DMS79 treated with DMSO at 0.1 percent for 48 hours (cell line): ENCODE results near the gene CDC14A.
A peak's percentile ranks its signal among the peaks of the same experiment; 100 is the strongest.
"Not testable (repeated sequence)": the region's sequence is repeated elsewhere in the genome, so short reads cannot be mapped to it uniquely, and the experiment has no call there.

Experiments used
- DNase-seq: peaks from one replicate; lab custom pipeline; 2025; lab: John Stamatoyannopoulos, UW

The CDC14A gene, protein sequence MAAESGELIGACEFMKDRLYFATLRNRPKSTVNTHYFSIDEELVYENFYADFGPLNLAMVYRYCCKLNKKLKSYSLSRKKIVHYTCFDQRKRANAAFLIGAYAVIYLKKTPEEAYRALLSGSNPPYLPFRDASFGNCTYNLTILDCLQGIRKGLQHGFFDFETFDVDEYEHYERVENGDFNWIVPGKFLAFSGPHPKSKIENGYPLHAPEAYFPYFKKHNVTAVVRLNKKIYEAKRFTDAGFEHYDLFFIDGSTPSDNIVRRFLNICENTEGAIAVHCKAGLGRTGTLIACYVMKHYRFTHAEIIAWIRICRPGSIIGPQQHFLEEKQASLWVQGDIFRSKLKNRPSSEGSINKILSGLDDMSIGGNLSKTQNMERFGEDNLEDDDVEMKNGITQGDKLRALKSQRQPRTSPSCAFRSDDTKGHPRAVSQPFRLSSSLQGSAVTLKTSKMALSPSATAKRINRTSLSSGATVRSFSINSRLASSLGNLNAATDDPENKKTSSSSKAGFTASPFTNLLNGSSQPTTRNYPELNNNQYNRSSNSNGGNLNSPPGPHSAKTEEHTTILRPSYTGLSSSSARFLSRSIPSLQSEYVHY

DNA sequence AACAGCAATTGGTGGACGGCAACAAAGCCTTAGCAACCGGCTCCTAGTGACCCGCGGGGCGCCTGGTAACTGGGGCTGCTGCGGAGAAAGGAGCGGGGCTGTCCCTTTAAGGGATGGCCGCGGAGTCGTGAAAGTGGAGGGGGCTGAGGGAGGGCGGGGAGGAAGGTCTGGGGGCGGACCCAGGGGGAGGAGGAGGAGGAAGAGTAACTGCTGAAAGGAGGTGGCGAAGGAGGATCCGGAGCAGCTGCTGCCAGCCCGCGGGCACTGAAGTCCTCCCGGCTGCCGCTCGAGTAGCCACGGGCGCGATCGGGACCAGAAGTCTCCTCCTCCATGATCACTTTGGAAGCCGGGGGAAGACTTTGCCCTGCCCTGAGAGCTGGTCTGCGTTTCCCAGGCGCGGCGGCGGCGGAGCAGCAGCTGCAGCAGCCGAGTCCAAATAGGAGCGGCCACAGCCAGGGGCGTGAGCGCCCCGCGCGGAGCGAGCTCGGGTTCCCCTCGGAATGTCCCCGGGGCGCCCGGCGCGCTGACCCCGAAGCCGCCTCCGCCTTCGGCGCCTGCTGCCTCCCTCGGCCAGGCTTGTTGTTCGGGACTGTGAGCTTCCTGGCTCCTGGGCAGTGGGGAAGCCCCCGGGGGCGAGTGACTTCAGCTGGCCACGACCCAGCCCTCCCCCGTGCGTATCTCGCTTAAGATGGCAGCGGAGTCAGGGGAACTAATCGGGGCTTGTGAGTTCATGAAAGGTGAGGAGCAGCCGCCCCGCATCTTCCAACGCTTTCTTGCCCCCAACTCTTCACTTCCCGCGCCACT, at the start of gene CDC14A:
Gene CDC14A, plus strand, starts transcription at position 240 of the 804 bp plus-strand sequence. Its CDS starts 449 bp downstream, at position 689.
- peak; percentile 89 for DNase-seq

DNA sequence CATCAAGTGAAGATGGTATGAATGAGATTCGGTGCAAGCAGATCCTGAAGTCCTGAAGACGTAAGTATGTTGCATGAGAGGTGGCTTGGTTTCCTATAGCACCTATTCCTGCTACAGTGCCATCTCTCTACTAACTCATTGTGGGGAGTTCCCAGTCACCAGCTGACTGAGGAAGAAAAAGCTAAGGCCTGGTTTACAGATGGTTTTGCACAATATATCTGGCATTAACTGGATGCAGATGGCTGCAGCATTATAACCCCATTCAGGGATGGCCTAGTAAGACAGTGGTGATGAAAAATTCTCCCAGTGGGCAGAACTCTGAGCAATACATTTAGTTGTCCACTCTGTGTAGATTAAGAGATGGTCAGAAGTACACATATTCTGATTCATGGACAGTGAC, 49.6 kb upstream of the CDC14A start:
- DNase-seq, result no peak

DNA sequence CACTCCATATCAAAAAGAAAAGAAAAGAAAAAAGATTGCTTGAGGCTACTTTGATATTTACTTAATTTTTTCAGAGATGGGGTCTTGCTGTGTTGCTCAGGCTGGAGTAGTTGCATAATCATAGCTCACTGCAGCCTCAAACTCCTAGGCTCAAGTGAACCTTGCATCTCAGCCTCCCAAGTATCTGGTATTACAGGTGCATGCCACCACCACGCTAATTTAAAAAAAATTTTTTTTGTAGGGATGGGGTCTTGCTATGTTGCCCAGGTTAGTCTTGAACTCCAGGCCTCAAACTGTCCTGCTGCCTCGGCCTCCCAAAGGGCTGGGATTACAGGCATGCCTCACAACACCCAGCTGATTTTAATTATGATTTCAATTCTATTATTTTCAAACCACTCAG, 48.1 kb upstream of the CDC14A start:
- no peak for DNase-seq

DNA sequence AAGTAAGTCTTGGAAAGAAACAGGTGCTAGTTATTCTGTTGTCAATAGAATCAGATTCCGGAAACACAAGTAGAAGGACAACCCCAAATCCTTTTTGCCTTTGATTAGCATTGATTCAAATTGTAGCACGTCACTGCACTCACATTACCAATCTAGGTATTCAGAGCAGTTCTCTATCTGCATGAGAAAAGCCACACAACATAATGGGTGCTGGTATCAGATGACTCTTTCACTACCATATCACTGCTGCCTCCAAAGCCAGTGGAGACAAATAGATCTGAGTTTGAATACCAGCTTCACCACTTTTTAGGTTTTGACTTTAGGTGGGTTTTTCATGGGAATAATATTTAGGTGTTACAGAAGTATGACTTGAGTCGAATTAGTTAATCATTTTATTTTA, 47.4 kb upstream of the CDC14A start:
- DNase-seq, result no peak

DNA sequence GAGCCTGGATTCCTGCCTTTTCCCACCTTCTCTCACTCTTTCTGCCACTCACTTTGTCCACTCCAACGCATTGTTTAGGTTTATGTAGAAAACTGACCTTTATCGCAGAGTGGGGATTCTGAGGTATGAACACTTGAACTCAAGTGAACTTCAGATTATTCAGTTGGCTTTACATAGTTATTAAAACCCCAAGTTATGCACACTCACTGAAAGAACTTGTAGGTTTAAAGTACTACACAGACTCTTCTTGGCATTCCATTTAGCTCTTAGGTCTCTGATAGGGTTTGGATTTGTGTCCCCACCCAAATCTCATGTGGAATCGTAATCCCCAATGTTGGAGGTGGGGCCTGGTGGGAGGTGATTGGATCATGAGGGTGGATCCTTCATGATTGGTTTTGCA, 46.4 kb upstream of the CDC14A start:
- no peak for DNase-seq

DNA sequence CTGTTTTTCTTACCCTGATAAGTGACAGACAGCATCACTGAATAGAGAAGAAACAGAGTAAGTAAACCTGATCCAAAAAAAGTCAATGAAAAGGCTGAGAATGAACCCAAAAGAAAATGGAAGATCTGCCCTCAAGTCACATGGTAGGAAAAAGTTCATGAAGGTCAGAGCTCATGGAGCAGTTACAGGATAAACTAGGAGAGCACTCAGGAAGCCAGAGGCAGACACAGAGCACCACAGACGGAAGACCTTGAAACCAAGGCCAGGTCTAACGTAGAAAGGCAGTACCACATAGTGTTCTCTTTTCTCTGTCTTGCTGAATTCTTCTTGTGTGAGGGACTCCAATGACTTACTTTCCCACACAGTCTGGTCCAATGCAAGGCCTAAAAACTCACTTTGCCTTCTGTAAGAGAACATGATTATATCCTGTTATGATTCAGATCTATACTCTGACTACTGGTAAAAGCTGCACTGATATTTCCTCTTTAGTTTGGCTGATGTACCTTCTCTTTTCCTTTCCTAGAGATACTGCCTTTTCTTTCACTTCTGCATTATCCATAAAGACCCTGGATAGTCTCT, 45.5 kb upstream of the CDC14A start:
- no peak for DNase-seq

DNA sequence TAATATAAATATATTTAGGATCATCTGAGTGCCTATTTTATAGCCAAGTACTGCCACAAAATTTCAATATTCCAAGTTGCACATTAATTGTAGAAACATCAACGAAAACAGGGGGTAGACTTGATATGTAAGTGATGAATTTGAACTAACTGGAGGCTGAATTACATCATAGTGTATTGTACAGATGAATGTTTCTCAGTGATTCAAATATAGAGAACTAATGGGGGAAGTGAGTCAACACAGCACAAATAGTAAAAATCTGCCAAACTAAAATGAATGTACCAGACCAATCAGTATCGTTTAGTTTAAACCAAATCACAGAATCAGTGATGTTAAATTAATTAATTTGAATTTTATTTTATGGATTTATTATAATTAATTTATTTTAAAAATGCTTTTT, 43.5 kb upstream of the CDC14A start:
- no peak for DNase-seq

DNA sequence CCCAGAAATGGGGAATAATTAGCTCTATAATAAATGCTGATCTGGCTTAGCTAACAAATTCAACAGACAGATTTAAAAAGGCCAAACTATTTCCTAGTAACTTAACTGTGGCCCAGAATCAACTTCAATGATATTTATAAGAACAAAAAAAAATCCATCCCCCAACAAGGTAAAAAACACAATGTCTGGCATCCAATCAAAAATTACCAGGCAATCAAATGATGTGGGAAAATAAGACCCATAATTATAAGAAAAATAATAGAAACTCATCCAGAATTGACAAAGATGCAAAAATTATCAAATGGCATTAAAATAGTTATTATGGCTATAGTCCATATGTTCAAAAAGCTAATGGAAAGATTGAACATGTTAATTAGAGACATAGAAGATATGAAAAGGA, 42.4 kb upstream of the CDC14A start:
- DNase-seq, result no peak

DNA sequence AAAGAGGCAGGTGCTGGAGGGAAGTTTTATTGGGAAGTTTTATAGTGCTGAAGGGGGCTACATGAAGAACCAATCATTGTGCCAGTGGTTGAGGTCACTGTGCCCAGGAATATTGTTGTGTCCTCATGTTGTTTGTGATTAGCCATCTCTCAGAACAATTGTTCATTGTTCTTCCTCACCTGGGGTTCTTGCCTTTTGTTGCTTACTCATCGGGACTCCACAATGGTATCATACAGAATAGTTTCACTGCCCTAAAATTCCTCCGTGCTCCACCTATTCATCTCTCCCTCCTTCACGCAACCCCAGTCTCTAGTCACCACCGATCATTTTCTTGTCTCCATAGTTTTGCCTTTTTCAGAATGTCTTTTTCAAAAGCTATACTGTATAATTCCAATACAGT, 38.9 kb upstream of the CDC14A start:
- no peak for DNase-seq

DNA sequence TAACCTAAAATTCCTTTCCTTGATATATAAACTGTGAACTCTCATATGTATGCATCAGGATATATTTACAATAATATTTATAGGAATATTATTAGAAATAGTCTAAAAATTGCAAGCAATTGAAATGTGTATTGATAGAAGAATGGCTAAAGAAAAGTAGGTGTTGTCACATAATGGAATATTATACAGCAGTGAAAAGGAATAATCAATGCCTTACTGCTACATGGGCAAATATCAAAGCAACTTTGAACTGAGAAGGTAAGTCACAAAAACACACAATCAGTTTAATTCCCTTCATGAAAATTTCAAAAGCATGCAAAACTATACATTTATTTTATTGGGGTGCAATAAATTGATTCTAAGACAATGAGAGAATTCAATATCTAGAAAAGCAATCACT, 35.7 kb upstream of the CDC14A start:
- DNase-seq, result no peak

DNA sequence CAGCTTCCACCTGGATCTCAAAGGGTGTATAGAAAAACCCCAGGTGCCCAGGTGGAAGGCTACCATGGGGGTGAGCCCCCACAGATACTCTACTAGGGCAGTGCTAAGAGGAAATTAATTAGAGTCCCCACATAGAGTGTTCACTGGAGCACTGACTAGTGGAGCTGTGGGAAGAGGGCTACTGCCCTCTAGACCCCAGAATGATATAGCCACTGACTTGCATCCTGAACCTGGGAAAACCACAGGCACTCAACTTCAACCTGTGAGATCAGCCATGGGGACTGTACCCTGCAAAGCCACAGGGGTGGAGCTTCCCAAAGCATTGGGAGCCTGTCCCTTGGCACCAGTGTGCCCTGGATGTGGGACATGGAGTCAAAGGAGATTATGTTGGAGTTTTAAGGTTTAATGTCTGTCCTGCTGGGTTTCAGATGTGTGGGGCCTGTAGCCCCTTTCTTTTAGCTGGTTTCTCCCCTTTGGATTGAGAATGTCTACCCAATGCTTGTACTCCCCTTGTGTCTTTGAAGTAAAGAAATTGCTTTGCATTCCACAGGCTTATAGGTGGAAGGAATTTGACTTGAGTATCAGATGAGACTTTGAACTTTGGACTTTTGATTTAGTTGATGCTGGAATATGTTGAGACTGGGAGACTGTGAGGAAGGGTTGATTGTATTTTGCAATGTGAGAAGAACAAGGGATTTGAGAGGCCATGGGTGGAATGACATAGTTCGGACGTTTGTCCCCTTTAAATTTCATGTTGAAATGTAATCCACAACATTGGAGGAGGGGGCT, 31.8 kb upstream of the CDC14A start:
- no peak for DNase-seq

DNA sequence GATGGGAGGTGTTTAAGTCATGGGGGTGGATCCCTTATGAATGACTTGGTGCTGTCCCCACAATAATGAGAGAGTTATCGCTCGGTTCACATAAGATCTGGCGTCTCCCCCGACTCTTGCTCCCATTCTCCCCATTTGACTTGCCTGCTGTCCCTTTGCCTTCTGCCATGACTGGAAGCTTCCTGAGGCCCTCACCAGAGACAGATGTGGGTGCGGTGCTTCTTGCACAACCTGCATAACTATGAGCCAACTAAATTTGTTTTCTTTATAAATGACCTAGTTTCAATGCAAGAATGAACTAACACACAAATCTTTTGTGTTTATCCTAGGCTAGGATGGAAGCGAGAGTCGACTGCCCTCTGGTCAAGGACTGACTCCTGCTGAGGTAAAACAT, 31.2 kb upstream of the CDC14A start:
- no peak for DNase-seq

DNA sequence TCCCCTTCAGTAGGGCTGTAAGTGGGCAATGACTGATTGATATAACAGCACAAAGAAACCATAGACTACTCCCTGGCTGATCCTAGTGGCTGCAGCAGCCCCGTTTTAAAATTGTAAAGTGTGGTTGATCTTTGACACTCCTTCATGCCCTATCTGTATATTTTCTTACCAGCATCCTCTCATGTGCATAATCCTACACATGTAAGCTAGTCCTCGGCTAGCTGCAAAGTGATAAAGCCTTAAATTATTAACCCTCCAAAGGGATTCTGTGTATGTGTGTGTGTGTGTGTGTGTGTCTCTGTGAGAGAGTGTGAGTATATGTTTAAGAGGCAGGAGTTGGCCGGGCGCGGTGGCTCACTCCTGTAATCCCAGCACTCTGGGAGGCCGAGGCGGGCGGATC, 30.8 kb upstream of the CDC14A start:
- DNase-seq, result no peak

DNA sequence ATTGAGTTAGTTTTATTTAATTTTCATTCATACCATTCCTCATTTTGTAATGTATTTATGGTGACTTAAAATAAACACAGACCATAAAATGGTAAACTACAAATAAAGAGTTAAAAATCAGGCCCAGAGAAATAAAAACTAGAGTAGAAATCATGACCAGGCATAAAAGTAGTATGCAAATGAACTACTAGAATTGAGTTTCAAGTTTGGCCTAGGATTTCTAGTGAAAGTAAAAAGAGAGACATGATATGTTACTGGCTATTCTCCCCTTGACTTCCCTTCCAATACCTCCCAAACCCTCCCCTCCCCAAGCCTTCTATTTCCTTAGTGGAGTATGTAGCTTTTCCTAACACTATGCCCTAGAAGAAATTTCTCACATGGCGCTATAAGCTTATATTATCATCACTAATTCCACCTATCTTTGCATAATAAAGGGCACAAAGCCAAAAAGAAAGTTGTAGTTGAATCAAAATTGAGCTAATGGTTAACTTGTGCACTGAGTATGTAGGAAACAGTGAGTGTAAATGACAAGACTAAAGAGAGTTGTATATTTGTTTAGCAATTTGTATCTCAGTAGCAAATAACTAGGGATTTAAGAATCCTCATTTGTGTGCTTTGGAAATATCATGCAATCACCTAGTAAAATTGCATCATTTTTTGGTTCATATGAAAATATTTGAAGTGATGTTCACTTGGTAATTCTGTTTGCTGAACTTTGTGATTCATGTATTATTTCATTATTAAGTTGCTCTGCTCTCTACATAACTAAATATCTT, 29.7 kb upstream of the CDC14A start:
- no peak for DNase-seq

DNA sequence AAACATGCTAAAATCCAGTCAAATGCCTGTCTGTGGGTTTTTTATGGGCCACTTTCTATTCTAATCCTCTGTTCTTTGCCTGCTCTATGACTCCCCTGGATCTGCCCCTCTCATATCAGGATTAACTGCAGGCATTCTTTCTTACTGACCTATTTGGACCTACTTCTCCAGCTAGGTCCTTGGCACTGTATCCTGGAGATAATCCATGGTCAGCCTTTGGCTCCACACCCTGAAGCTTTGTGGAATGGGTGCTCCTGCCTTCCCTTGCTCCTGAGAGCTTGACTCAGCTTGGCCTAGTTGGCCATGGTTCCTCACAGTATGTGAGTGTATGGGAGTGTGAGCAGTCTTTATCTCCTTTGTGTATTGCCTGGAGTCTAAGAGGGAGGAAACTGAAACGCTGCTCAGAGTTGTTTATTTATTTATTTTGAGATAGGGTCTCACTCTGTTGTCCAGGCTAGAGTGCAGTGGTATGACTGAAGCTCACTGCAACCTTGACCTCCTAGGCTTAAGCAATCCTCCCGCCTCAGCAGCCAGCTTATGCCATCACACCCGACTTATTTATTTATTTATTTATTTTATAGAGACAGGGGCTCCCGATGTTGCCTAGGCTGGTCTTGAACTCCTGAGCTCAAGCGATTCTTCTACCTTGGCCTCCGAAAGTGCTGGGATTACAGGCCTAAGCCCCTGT, 28.7 kb upstream of the CDC14A start:
- DNase-seq, result no peak

DNA sequence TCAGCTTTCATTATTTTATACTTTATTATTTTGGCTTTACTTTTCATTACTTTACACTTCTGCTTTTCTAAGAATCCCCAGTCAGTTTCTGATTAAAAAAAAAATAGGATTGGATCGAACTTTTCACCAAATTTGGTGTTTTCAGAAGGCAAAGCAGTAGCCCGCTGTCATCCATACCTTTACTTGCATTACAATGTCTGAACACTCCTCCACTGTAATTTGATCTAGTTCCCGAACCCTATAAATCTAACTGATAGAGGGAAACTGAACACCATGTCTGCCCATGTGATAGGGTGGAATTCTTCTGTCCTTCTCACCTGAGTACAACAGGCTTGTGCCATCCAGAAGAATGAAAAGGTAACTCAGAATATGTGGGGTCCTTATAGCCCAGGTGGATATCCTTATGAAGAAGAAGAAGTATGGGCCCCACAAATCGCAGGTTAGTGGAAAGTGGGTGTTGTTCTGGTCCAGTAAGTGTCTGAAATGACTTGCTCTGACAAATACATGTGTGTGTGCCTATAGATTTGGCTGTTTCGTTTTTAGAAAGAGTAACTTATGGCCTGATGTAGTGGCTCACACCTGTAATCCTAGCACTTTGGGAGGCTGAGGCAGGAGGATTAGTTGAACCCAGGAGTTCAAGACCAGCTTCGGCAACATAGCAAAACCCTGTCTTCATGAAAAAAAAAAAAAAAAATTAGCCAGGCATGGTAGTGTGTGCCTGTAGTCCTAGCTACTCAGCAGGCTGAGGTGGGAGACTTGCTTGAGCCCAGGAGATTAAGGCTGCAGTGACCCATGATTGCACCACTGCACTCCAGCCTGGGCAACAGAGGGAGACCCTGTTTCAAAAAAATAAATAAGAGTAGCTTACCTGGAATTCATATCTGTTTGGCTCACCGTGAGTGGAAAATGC, 26.6 kb upstream of the CDC14A start:
- DNase-seq, result no peak

DNA sequence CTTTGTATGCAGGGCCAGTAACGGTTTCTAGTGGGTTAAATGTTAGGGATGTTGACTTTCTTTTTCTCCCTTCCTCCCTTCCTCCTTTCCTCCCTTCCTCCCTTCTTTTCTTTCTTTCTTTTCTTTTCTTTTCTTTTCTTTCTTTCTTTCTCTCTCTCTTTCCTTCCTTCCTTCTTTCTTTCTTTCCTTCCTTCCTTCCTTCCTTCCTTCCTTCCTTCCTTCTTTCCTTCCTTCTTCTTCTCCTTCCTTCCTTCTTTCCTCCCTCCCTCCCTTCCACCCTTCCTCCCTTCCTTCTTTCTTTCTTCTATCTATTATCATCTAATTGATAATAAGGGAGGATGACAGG, 26.0 kb upstream of the CDC14A start:
- DNase-seq, result not testable (repeated sequence)

DNA sequence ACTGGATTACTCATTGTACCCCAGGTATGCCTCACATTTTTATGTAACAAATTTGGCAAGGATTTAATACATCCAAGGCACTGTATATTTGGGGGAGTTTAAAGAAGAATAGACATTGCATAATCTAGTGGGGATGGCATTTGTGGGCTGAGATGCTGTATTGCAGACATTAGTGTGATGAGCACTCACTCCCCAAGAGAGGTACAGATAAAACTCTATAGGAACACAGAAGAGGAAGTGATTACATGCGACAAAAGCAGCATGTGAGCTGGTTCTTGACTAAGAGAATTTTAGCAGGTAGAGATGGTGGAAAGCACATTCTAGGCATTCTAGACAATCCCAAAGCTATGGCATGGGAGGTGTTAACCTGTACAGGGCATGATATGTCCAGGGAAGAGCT, 24.2 kb upstream of the CDC14A start:
- DNase-seq, result no peak

DNA sequence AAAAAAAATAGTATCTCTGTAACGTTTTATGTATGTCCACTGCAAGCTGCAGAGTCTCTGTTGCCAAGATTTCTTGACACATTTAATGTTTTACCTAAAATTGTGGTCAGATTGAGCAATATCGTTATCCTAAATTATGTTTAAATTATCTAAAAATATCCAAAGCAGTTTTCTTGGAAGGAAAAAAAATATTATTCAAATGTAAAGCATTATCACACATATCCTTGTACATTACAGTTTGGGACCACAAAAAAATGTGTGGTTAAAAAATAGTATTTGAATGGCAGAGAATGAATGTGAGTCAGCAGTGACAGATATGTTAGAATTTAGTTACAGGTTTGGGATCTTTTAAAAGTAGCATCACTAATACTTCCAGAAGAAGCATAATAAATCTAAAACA, 21.2 kb upstream of the CDC14A start:
- not testable (repeated sequence) for DNase-seq
